ENCODE measurements around the gene KCND2. TPM values are rescaled to one million over a fixed set of nuclear protein-coding genes. Genes with fewer than 3 reads are reported as not detected.

Gene KCND2
- total RNA-seq, 2 experiments from 2014 or later, result not detected

DNA sequence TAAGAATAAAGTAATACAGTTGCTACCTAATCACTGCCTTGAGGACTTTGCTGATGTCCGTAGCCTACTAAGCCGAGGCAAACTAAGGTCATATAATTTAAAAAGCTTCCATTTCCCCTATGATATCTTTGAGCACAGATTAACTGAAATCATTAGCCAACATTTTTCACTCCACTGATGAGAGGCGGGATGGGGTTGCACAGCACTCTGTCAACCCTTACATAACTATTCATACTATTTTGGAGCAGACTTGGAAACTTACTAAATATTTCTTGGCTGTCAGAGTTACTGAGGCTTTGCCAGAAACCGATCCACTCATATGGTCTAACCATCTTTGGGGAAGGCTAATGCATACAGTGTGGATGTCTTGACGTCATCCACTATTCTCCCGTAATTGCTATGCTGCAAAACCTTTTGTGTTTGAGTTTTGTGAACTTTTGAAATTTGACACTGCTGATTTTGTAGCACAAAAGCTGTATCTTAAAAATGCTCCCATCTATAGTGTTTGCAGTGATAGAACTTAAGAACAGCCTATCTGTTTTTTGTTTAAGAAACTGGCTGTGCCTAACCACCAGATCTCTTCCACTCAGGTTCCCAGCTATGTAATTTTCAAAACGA, 336.3 kb downstream of the KCND2 start:
- TF ChIP-seq, protein P1, sequence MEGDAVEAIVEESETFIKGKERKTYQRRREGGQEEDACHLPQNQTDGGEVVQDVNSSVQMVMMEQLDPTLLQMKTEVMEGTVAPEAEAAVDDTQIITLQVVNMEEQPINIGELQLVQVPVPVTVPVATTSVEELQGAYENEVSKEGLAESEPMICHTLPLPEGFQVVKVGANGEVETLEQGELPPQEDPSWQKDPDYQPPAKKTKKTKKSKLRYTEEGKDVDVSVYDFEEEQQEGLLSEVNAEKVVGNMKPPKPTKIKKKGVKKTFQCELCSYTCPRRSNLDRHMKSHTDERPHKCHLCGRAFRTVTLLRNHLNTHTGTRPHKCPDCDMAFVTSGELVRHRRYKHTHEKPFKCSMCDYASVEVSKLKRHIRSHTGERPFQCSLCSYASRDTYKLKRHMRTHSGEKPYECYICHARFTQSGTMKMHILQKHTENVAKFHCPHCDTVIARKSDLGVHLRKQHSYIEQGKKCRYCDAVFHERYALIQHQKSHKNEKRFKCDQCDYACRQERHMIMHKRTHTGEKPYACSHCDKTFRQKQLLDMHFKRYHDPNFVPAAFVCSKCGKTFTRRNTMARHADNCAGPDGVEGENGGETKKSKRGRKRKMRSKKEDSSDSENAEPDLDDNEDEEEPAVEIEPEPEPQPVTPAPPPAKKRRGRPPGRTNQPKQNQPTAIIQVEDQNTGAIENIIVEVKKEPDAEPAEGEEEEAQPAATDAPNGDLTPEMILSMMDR (IDR thresholded peaks at IDR 0.05), result no peak
- H3K36me3 Mint-ChIP-seq (ENCODE audit: low read depth), result no peaks in the 10 kb centered on the region
- CTCF ChIA-PET, result interaction anchor here (0.8 kb wide), 1 partner anchor 35 kb away, joined by 3 read pairs; no protein-coding TSS in a partner anchor
- POLR2A ChIA-PET, result interaction anchor here (0.6 kb wide), 1 partner anchor 323 kb away, joined by 3 read pairs; no protein-coding TSS in a partner anchor
- DNase-seq (no peak), ATAC-seq (no peak)
- no peaks in the 10 kb centered on the region for H3K4me1 Mint-ChIP-seq (ENCODE audit: low read depth)
- H3K9me3 Mint-ChIP-seq, result no peaks in the 10 kb centered on the region
- H3K27me3 Mint-ChIP-seq, result no peaks in the 10 kb centered on the region
- intact Hi-C loops (cut with micrococcal nuclease), result no loop called here
- no peak overlapping the region for H3K27ac Mint-ChIP-seq
- no peak overlapping the region for H3K4me3 Mint-ChIP-seq

DNA sequence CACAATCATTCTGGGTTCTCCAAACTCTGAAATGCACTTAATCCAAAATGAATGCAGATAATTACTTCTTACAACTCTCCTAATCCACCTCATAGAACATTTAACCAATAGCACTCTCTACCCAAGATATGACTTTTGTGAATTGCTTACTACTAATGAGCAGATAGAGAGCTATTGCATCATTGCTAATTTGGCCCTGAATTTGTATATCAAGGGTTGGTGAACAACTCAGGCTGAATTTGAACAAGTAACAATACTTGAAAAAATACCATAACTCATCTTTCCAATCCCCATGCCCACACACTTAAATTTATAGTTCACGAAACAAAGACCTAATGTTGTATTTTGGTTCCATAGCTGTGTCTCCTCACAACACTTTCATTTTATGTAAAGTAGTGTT, 339.0 kb downstream of the KCND2 start:
- no peaks in the 10 kb centered on the region for H3K4me1 Mint-ChIP-seq (ENCODE audit: low read depth)
- H3K4me3 Mint-ChIP-seq, result no peak overlapping the region
- no peak for DNase-seq
- POLR2A ChIA-PET, result no interaction called here
- TF ChIP-seq, protein P1 (IDR thresholded peaks at IDR 0.05), result no peak
- no peak for ATAC-seq
- no peak overlapping the region for H3K27ac Mint-ChIP-seq
- H3K27me3 Mint-ChIP-seq, result no peaks in the 10 kb centered on the region
- H3K9me3 Mint-ChIP-seq, result no peaks in the 10 kb centered on the region
- CTCF ChIA-PET, result no interaction called here
- intact Hi-C loops (cut with micrococcal nuclease), result no loop called here
- H3K36me3 Mint-ChIP-seq (ENCODE audit: low read depth), result no peaks in the 10 kb centered on the region

DNA sequence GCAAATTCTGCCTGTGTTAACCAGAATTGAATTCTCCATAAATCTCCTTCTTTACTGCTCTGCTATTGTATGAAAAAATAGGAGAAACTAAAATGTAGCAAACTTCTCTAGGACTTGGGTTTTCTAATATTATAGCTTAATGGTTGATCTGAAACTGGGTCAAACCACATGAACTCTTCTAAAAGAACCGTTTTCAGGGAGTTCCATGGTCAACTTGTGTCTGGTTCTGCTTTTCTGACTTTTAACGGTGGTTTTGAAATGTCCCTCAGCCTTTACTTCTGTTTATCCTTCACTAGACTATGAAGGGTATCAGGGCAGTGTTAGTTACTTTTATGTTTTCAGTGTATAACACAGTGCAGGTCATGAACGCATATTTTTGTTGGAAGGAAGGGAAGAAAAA, 342.7 kb downstream of the KCND2 start:
- H3K36me3 Mint-ChIP-seq (ENCODE audit: low read depth), result no peaks in the 10 kb centered on the region
- no peaks in the 10 kb centered on the region for H3K4me1 Mint-ChIP-seq (ENCODE audit: low read depth)
- ChIA-PET CTCF (no interaction called here), POLR2A (no interaction called here)
- no peaks in the 10 kb centered on the region for H3K27me3 Mint-ChIP-seq
- intact Hi-C loops (cut with micrococcal nuclease), result no loop called here
- no peak overlapping the region for H3K4me3 Mint-ChIP-seq
- TF ChIP-seq, protein P1 (IDR thresholded peaks at IDR 0.05), result no peak
- DNase-seq (no peak), ATAC-seq (no peak)
- no peak overlapping the region for H3K27ac Mint-ChIP-seq
- no peaks in the 10 kb centered on the region for H3K9me3 Mint-ChIP-seq

DNA sequence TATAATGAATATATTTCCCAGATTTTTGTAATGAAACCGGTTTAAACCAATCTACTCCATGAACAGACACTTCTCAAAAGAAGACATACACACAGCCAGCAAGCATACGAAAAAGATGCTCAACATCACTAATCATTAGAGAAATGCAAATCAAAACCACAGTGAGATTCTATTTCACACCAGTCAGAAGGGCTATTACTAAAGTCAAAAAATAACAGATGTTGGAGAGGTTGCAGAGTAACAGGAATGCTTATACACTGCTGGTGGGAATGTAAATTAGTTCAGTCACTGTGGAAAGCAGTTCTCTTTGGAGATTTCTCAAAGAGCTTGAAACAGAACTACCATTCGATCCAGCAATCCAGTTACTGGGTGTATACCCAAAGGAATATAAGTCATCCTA, 344.3 kb downstream of the KCND2 start:
- DNase-seq (no peak), ATAC-seq (no peak)
- ChIA-PET CTCF (no interaction called here), POLR2A (no interaction called here)
- Mint-ChIP-seq H3K9me3 (peaks cover 1% of the 10 kb centered on the region), H3K27me3 (no peaks in the 10 kb centered on the region), H3K36me3 (ENCODE audit: low read depth) (no peaks in the 10 kb centered on the region), H3K4me3 (no peak overlapping the region), H3K27ac (no peak overlapping the region), H3K4me1 (ENCODE audit: low read depth) (no peaks in the 10 kb centered on the region)
- TF ChIP-seq, protein P1 (IDR thresholded peaks at IDR 0.05), result no peak
- intact Hi-C loops (cut with micrococcal nuclease), result no loop called here

DNA sequence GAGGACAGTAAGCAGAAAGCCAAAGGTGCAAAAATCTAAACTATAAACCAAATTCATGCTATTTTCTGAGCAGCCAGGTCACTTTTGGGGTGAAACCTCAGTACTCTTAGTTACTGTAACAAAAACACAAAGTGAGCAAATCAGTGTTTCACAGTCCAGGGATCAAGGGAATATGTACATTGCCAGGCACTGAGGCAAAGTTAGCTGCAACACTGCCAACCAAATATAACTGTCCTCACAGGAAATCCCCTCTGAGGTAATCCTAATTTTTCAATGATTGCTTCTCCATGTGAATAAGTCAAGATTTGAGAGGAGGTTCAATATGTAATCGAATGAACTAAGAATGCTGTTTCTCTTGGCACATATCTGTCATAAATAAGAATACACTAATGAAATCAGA, 355.3 kb downstream of the KCND2 start:
- H3K4me3 Mint-ChIP-seq, result no peak overlapping the region
- POLR2A ChIA-PET, result no interaction called here
- TF ChIP-seq, protein P1 (IDR thresholded peaks at IDR 0.05), result no peak
- H3K9me3 Mint-ChIP-seq, result no peaks in the 10 kb centered on the region
- H3K36me3 Mint-ChIP-seq (ENCODE audit: low read depth), result no peaks in the 10 kb centered on the region
- CTCF ChIA-PET, result no interaction called here
- no peak overlapping the region for H3K27ac Mint-ChIP-seq
- no peaks in the 10 kb centered on the region for H3K4me1 Mint-ChIP-seq (ENCODE audit: low read depth)
- H3K27me3 Mint-ChIP-seq, result no peaks in the 10 kb centered on the region
- no peak for ATAC-seq
- intact Hi-C loops (cut with micrococcal nuclease), result no loop called here
- no peak for DNase-seq

Measured in activated CD8-positive, alpha-beta T cell treated with anti-CD3 and anti-CD28 coated beads for 36 hours (primary cell).